ENCODE data around the gene SCLY. TPM values are rescaled to one million over a fixed set of nuclear protein-coding genes. Genes with fewer than 3 reads are reported as not detected.

The SCLY gene
- total and polyA plus RNA-seq, 2 of the 13 experiments (the other 11 are each of a cell fraction or from before 2014, with no cell fraction given), result 27.9 to 38.6 TPM

GRCh38 chr2:238060542-238061314, at the start of gene SCLY (continued):
- TF ChIP-seq U2AF1 (optimal IDR thresholded peaks at IDR 0.05; ENCODE audit: low read depth, low read length) (peak; percentile 38), NBN (conservative IDR thresholded peaks at IDR 0.05) (no peak), ZNF318 (CRISPR knock-in tag; IDR thresholded peaks at IDR 0.05) (no peak; the same call in 1 of the 2 replicates), SP2 (CRISPR knock-in tag; IDR thresholded peaks at IDR 0.05) (peak; percentile 90), MBNL3 (CRISPR knock-in tag; conservative IDR thresholded peaks at IDR 0.05) (no peak), SNRNP70 (IDR thresholded peaks at IDR 0.05; ENCODE audit: low read depth, low read length) (no peak), SP140L (CRISPR knock-in tag; IDR thresholded peaks at IDR 0.05; ENCODE audit: borderline replicate concordance) (no peak), SIN3A (IDR thresholded peaks at IDR 0.05; ENCODE audit: borderline replicate concordance, low read depth, low read length) (peak; percentile 48; the same call in 1 of the 2 replicates), UBTF (CRISPR knock-in tag; IDR thresholded peaks at IDR 0.05) (peak; percentile 96), GLI4 (CRISPR knock-in tag; IDR thresholded peaks at IDR 0.05; ENCODE audit: borderline replicate concordance) (peak; percentile 78; the same call in 1 of the 2 replicates), ZFP62 (CRISPR knock-in tag; IDR thresholded peaks at IDR 0.05) (0 out of 2 replicates have a peak, but pooled peaks have one; percentile 82), FOSL2 (CRISPR knock-in tag; IDR thresholded peaks at IDR 0.05) (no peak; the same call in 1 of the 2 replicates), HMGA1 (CRISPR knock-in tag; conservative IDR thresholded peaks at IDR 0.05) (no peak)
- TF ChIP-seq, protein P1, sequence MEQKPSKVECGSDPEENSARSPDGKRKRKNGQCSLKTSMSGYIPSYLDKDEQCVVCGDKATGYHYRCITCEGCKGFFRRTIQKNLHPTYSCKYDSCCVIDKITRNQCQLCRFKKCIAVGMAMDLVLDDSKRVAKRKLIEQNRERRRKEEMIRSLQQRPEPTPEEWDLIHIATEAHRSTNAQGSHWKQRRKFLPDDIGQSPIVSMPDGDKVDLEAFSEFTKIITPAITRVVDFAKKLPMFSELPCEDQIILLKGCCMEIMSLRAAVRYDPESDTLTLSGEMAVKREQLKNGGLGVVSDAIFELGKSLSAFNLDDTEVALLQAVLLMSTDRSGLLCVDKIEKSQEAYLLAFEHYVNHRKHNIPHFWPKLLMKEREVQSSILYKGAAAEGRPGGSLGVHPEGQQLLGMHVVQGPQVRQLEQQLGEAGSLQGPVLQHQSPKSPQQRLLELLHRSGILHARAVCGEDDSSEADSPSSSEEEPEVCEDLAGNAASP (CRISPR knock-in tag; IDR thresholded peaks at IDR 0.05; ENCODE audit: borderline replicate concordance), result peak; percentile 63
